Measurements from ENCODE around the gene LAPTM4A. TPM values are rescaled to one million over a fixed set of nuclear protein-coding genes. Genes with fewer than 3 reads are reported as not detected.

LAPTM4A gene
- total RNA-seq, 1 experiment from 2014 or later, result 131 TPM

- Histone ChIP-seq H3K79me1 (ENCODE audit: insufficient read depth, low read depth, low read length, poor library complexity, severe bottlenecking) (no peaks in the 10 kb centered on the region), H3K27ac (ENCODE audit: insufficient read length, low read depth, low read length) (no peak overlapping the region), H2AK5ac (ENCODE audit: insufficient read length, low read length) (no peak overlapping the region), H3K4me2 (ENCODE audit: insufficient read depth, insufficient read length, low read length) (no peak overlapping the region), H3K23ac (ENCODE audit: insufficient read length, low read depth, low read length) (no peak overlapping the region), H3T11ph (ENCODE audit: low read length) (no peak overlapping the region), H2AFZ (ENCODE audit: low read length) (no peak overlapping the region), H2BK120ac (ENCODE audit: low read depth, low read length, poor library complexity, severe bottlenecking) (no peak overlapping the region), H4K91ac (ENCODE audit: insufficient read length, low read depth, low read length) (no peak overlapping the region), H4K20me1 (ENCODE audit: control insufficient read depth, insufficient read depth, insufficient read length) (no peaks in the 10 kb centered on the region), H2BK15ac (ENCODE audit: low read depth, low read length) (no peak overlapping the region), H3K4ac (ENCODE audit: low read depth, low read length) (no peak overlapping the region), H3K27me3 (ENCODE audit: insufficient read depth, low read length) (no peaks in the 10 kb centered on the region), H4K5ac (ENCODE audit: insufficient read length, low read depth, low read length) (no peak overlapping the region), H2BK5ac (ENCODE audit: insufficient read length, low read length) (no peak overlapping the region), H3K14ac (ENCODE audit: insufficient read depth, low read length) (no peak overlapping the region), H3K23me2 (ENCODE audit: insufficient read length, low read depth, low read length, poor library complexity, severe bottlenecking) (peaks cover 1% of the 10 kb centered on the region), H2BK12ac (ENCODE audit: insufficient read length, low read depth, low read length) (no peak overlapping the region), H4K8ac (replicated peaks; ENCODE audit: insufficient read length, low read depth, low read length) (no peak overlapping the region), H2BK20ac (ENCODE audit: low read depth, low read length, poor library complexity, severe bottlenecking) (no peak overlapping the region), H3K79me2 (ENCODE audit: insufficient read depth, low read length) (no peaks in the 10 kb centered on the region), H3K9ac (ENCODE audit: extremely low read depth, insufficient read length, low read length) (no peak overlapping the region), H3K56ac (ENCODE audit: insufficient read length, low read depth, low read length) (no peak overlapping the region), H3K9me3 (ENCODE audit: control insufficient read depth, low read depth, low read length) (no peaks in the 10 kb centered on the region), H3K18ac (ENCODE audit: insufficient read length, low read depth, low read length) (no peak overlapping the region), H3K4me1 (ENCODE audit: insufficient read depth, low read length) (no peaks in the 10 kb centered on the region; the same call in 1 of the 2 replicates)
- WGBS (ENCODE audit: extremely low coverage, insufficient read length, low lambda C conversion rate), result no CpG with 5 or more reads among the region's 1 CpG
- H3K4me3 Mint-ChIP-seq, result no peak overlapping the region
- peaks cover 17% of the 10 kb centered on the region for H3K27me3 Mint-ChIP-seq (ENCODE audit: low read depth)
- no peaks in the 10 kb centered on the region for H3K36me3 Mint-ChIP-seq (ENCODE audit: insufficient read depth in 1 of 3, low read depth in 3 of 3)
- H3K27ac Mint-ChIP-seq, result no peak overlapping the region
- TF ChIP-seq, protein P1, sequence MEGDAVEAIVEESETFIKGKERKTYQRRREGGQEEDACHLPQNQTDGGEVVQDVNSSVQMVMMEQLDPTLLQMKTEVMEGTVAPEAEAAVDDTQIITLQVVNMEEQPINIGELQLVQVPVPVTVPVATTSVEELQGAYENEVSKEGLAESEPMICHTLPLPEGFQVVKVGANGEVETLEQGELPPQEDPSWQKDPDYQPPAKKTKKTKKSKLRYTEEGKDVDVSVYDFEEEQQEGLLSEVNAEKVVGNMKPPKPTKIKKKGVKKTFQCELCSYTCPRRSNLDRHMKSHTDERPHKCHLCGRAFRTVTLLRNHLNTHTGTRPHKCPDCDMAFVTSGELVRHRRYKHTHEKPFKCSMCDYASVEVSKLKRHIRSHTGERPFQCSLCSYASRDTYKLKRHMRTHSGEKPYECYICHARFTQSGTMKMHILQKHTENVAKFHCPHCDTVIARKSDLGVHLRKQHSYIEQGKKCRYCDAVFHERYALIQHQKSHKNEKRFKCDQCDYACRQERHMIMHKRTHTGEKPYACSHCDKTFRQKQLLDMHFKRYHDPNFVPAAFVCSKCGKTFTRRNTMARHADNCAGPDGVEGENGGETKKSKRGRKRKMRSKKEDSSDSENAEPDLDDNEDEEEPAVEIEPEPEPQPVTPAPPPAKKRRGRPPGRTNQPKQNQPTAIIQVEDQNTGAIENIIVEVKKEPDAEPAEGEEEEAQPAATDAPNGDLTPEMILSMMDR (conservative IDR thresholded peaks at IDR 0.05), result no peak
- H3K4me1 Mint-ChIP-seq, result no peaks in the 10 kb centered on the region
- no peaks in the 10 kb centered on the region for H3K9me3 Mint-ChIP-seq
- no peak for DNase-seq
Observed at GRCh38 chr2:20057268-20057667, 5.8 kb upstream of the LAPTM4A start.

All from H9 (cell line).